ENCODE results near the gene ENTPD2.
"Not testable (repeated sequence)": the region's sequence is repeated elsewhere in the genome, so short reads cannot be mapped to it uniquely, and the experiment has no call there.

Gene ENTPD2

GRCh38 chr9:137014166-137014565 is 39.7 kb downstream of the ENTPD2 start:
- DNase-seq: no peak

DNA sequence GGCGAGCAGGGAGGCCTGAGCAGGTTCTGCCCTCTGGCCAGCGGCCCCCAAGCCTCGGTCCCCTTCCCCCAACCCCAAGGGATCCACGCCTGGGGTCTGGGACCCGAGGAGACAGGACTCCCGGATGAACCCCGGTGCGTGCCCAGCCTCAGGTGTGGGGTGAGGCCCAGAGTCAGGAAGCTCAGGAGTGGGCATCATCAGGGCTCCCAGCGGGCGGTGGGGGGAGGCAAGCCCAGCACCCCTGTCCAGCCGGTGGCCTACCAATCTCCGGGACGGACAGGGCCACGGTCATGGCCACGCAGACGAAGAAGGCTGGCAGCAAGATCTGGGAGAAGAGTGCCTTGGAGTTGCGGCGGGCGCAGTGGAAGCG is 40.3 kb downstream of the ENTPD2 start:
- DNase-seq: no peak

DNA sequence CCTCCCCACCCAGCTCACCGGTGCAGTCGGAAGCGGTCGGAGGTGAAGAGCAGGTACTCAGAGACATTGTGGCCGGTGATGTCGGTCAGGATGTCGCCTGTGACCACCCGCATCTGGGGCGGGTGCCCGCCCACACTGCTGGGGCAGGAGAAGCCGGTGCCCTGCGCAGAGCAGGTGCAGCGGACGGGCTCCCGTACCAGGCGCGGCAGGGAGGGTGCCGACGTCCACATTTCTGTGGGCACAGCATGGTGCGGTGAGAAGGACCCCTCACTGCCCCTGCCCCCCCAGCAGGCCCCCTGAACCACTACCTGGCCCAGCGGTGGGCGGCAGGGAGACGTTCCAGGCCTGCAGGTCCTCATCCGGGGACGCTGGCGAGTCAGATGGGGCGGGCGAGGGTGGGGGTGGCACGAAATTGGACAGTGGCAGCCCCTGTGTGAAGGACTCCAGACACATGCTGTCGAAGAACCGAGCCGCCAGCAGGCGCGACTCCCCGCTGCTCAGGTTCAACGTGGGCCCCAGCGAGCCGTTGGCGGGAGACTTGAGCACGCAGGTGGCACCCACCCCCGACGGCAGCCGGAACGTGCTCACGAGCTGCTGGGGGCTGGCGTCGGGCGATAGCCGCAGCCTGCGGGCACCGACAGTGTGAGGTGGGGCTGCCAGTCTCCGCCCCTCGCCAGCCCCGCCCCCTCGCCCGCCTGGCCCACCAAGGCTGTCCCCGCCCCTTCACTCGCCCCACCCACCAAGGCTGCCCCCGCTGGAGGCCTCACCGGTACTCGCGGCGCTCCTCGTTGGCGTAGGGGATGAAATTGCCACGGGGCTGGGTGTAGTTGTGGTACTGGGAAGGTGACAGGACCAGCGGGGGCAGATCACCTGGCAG is 40.9 kb downstream of the ENTPD2 start:
- DNase-seq: no peak

DNA sequence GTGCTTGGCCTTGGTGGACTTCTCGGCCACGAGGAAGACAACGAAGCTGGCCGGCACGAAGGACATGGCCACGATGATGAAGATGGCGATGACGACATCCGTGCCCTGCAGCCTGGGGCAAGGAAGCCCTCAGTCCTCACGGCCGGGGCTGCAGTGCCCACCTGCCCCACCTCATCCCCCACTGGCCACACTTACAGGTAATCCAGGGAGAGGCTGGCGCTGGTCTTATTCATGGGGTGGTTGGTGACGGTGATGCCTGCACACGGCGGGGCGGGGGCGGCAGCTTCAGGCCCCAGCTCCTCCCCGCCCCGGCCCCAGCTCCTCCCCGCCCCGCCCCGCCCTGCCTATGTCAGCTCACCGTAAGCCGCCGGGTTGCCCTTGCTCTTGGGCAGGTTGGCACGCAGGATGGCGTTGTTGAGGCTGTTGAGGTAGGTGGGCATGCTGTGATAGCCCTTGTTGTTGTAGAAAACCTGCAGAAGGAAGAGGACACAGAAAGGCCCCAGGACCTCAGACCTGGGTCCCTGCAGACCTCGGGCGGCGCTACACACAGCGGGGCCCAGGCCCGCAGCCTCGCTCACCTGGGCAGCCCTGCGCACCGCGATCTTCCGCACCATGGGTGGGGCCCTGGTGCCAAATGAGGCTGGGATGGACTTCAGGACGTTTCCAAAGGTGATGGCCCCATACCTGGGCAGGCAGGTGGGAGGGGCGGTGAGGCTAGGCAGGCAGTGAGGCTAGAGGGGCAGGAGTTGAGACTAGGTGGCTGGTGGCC is 41.8 kb downstream of the ENTPD2 start:
- no peak for DNase-seq

DNA sequence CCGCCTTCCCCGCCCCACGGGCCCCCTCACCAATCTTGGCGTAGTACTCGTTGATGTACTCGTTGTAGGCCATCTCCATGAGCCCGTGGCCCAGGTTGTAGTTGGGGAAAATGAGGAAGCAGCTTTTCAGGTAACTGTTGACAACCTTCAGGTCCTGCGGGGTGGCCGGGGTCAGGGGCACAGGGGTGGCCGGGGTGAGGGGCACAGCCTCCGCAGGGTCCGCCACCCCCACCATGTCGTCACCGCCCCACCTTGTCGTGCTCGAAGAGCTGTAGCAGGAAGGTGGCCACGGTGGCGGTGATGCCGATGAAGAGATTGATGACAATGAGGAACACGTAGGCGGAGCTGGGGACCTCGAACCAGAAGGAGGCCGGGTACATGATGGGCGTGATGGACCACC is 42.7 kb downstream of the ENTPD2 start:
- no peak for DNase-seq

GRCh38 chr9:137009938-137010732 is 43.7 kb downstream of the ENTPD2 start:
- no peak for DNase-seq

GRCh38 chr9:137009217-137009616 is 44.6 kb downstream of the ENTPD2 start:
- DNase-seq: no peak

- DNase-seq: no peak
Measured at GRCh38 chr9:137008312-137008711, 45.5 kb downstream of the ENTPD2 start.

DNA sequence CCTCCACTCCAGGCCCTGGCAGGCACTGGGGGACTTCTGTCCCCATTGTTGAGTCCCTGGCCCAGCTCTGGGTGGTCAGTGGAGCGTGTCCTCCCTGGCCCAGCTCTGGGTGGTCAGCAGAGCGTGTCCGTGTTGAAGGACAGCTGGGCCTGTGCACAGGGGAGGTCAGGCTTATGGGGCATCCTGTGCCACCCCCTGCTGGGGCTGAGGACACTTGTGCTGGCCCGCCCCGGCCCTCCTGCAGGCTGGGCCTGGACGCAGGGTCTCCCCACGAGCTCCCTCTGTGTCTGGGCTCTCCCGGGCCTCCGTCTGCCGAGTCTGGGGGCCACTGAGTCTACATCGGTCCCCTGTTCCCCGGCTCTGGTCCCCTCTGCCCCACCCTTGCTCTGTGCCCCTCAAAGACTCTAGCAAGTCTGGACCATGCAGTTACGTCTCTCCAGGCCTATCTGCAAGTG is 46.0 kb downstream of the ENTPD2 start:
- DNase-seq: no peak

GRCh38 chr9:137007108-137007815 is 46.6 kb downstream of the ENTPD2 start:
- DNase-seq: no peak

- no peak for DNase-seq
Measured at GRCh38 chr9:137006116-137007003, 47.5 kb downstream of the ENTPD2 start.

DNA sequence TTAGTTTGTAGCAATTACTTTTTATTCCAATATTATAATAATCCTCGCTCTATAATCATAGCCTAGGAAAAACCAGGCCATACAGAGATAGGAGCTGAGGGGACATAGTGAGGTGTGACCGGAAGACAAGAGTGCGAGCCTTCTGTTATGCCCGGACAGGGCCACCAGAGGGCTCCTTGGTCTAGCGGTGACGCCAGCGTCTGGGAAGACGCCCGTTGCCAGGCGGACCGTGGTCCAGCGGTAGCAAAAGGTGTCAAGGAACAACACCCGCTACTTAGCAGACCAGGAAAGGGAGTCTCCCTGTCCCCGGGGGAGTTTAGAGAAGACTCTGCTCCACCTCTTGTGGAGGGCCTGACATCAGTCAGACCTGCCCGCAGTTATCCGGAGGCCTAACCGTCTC is 49.6 kb downstream of the ENTPD2 start:
- DNase-seq: not testable (repeated sequence)

DNA sequence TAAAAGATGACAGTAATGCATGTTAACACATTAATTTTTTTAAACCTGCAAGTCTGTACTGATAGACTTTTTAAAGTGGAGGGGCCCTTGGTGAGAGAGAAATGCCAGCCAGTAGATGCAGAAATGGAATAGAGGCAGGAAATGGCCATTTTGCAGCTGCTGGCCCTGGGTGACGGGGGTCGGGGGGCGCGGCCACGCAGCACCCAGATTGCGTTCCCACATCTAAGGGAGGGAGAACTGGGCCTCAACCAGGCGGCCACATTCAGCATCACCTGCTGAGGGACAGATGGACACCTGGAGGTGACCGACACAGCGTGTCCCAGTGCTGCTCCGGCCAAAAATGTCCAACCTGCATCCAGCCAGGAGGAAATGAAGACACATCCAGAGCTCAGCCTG is 51.2 kb downstream of the ENTPD2 start:
- DNase-seq: no peak

GRCh38 chr9:137001857-137002645 is 51.8 kb downstream of the ENTPD2 start:
- no peak for DNase-seq

- DNase-seq: peak; percentile 61
Measured at GRCh38 chr9:137000177-137000930, 53.5 kb downstream of the ENTPD2 start.
